Liver (tissue), 9 donors: ENCODE results near the gene GRAMD2A. TPM values are rescaled to one million over a fixed set of nuclear protein-coding genes. Genes with fewer than 3 reads are reported as not detected.

Source experiments
- DNase-seq: peaks from one replicate; pipeline ENCODE4 v3.0.0-alpha.2; 2017; ENCODE audit warnings: low spot score
- H3K27ac ChIP-seq, 2 donors: one replicate each; pipeline ENCODE4 v1.7.0; 2013; ENCODE audit warnings: inconsistent platforms in 2 of 2, low read length in 2 of 2, control low read depth in 1 of 2, low read depth in 1 of 2, mild to moderate bottlenecking in 1 of 2
- H3K27me3 ChIP-seq, 4 donors: one replicate each; pipeline versions ENCODE4 v1.6.1 to v1.7.0; 2013; ENCODE audit warnings: low read length in 3 of 4, inconsistent platforms in 1 of 4, mild to moderate bottlenecking in 1 of 4, moderate library complexity in 1 of 4; ENCODE audit not compliant: control insufficient read depth in 4 of 4, insufficient read depth in 4 of 4
- H3K36me3 ChIP-seq, 4 donors: one replicate each; pipeline versions ENCODE4 v1.6.1 to v1.7.0; 2013; ENCODE audit warnings: low read length in 3 of 4, mild to moderate bottlenecking in 3 of 4, low read depth in 1 of 4, moderate library complexity in 1 of 4; ENCODE audit not compliant: control insufficient read depth in 4 of 4, insufficient read depth in 3 of 4
- H3K4me1 ChIP-seq, 4 donors: one replicate each; pipeline versions ENCODE4 v1.6.1 to v1.7.0; 2013; ENCODE audit warnings: low read length in 3 of 4, mild to moderate bottlenecking in 3 of 4, moderate library complexity in 1 of 4; ENCODE audit not compliant: control insufficient read depth in 4 of 4, insufficient read depth in 4 of 4
- H3K4me3 ChIP-seq, 3 donors: one replicate each; pipeline versions ENCODE4 v1.6.1 to v1.7.0; 2013; ENCODE audit warnings: low read length in 3 of 3, control low read depth in 1 of 3, low read depth in 1 of 3, mild to moderate bottlenecking in 1 of 3
- H3K9ac ChIP-seq, 2 donors: one replicate each; pipeline ENCODE4 v1.7.0; 2013; ENCODE audit warnings: low read length in 2 of 2, mild to moderate bottlenecking in 2 of 2, moderate library complexity in 2 of 2, control low read depth in 1 of 2, low read depth in 1 of 2
- H3K9me3 ChIP-seq, 4 donors: one replicate each; pipeline versions ENCODE4 v1.6.1 to v1.7.0; 2013; ENCODE audit warnings: low read length in 3 of 4; ENCODE audit not compliant: control insufficient read depth in 4 of 4
- CTCF ChIP-seq: fragments of 150-350 bp; IDR thresholded peaks from 2 replicates; pipeline ENCODE4 v1.5.1; 2017; ENCODE audit warnings: improper control_type of control experiment, low read depth, low read length; ENCODE audit not compliant: missing input control
- EGR1 ChIP-seq, 2 donors: IDR thresholded peaks; 2 replicates each; pipeline ENCODE4 v1.6.1; 2016 to 2018; ENCODE audit warnings: antibody characterized with exemption in 2 of 2, low read depth in 2 of 2
- FOXA1 ChIP-seq: IDR thresholded peaks from 2 replicates; pipeline ENCODE4 v1.6.1; 2016; ENCODE audit warnings: antibody characterized with exemption
- FOXA2 ChIP-seq: IDR thresholded peaks from 2 replicates; pipeline ENCODE4 v1.6.1; 2016; ENCODE audit warnings: antibody characterized with exemption
- GABPA ChIP-seq, 2 donors: IDR thresholded peaks in 1 of 2; conservative IDR thresholded peaks in 1 of 2; 2 replicates each; pipeline ENCODE4 v1.6.1; 2016; ENCODE audit warnings: antibody characterized with exemption in 2 of 2, mild to moderate bottlenecking in 1 of 2, moderate library complexity in 1 of 2
- HNF4A ChIP-seq, 2 donors: conservative IDR thresholded peaks; 2 replicates each; pipeline ENCODE4 v1.6.1; 2016; ENCODE audit warnings: antibody characterized with exemption in 2 of 2, mild to moderate bottlenecking in 2 of 2
- HNF4G ChIP-seq: IDR thresholded peaks from 2 replicates; pipeline ENCODE4 v1.6.1; 2016; ENCODE audit warnings: antibody characterized with exemption
- JUND ChIP-seq, 2 donors: IDR thresholded peaks; 2 replicates each; pipeline ENCODE4 v1.6.1; 2016; ENCODE audit warnings: antibody characterized with exemption in 2 of 2
- MAX ChIP-seq: IDR thresholded peaks from 2 replicates; pipeline ENCODE4 v1.6.1; 2016; ENCODE audit warnings: antibody characterized with exemption
- NR2F2 ChIP-seq: IDR thresholded peaks from 2 replicates; pipeline ENCODE4 v1.6.1; 2016; ENCODE audit warnings: antibody characterized with exemption
- RAD21 ChIP-seq, 2 donors: IDR thresholded peaks; 2 replicates each; pipeline ENCODE4 v1.6.1; 2016; ENCODE audit warnings: antibody characterized with exemption in 2 of 2, mild to moderate bottlenecking in 2 of 2
- REST ChIP-seq: IDR thresholded peaks from 2 replicates; pipeline ENCODE4 v1.6.1; 2016; ENCODE audit warnings: antibody characterized with exemption, mild to moderate bottlenecking
- RXRA ChIP-seq, 2 donors: IDR thresholded peaks; 2 replicates each; pipeline ENCODE4 v1.6.1; 2017 to 2018; ENCODE audit warnings: antibody characterized with exemption in 2 of 2, mild to moderate bottlenecking in 1 of 2
- SP1 ChIP-seq: IDR thresholded peaks from 2 replicates; pipeline ENCODE4 v1.6.1; 2018; ENCODE audit warnings: antibody characterized with exemption, mild to moderate bottlenecking
- YY1 ChIP-seq: IDR thresholded peaks from 2 replicates; pipeline ENCODE4 v1.6.1; 2016; ENCODE audit warnings: antibody characterized with exemption, mild to moderate bottlenecking
- WGBS: extraction: QIAGEN DNeasy Blood & Tissue Kit; methylation state at CpG from one replicate; pipeline ENCODE4 v1.1.7; 2013; 5-methylcytosine and 5-hydroxymethylcytosine counted together
- polyA plus RNA-seq, 2 donors: library from polyadenylated mRNA; stranded (reverse) in 1 of 2; unstranded in 1 of 2; fragments of 200-250 nt in 1 of 2; fragments of >200 nt in 1 of 2; fragmentation: Nextera tagmentation in 1 of 2; extraction: Ambion mirVana in 1 of 2; gene quantifications; one replicate each; pipeline versions ENCODE4 v1.2.1 to v1.2.3, GENCODE V29; 2013 to 2015
- total RNA-seq, 2 donors: library from RNA; depleted of rRNA; stranded (reverse); fragments of >200 nt; gene quantifications; one replicate each; pipeline ENCODE4 v1.2.3, GENCODE V29; 2014
- donor health status: healthy.
- donor health status: healthy.
- donor health status: healthy.
- donor health status: healthy.
- donor health status: healthy.

GRAMD2A gene
- total and polyA plus RNA-seq, 4 donors, result not detected

GRCh38 chr15:72197041-72197459 lies 537 bp downstream of the GRAMD2A start:
- no peak for DNase-seq

GRCh38 chr15:72196409-72197040 lies 1.1 kb downstream of the GRAMD2A start:
- Histone ChIP-seq H3K9me3 (no peaks in the 10 kb centered on the region), H3K36me3 (peaks cover 0 to 4% (median 0%) of the 10 kb centered on the region in 4 donors), H3K4me1 (peaks cover 0 to 11% (median 4%) of the 10 kb centered on the region in 4 donors), H3K27me3 (peaks cover 0 to 7% (median 0%) of the 10 kb centered on the region in 4 donors), H3K9ac (no peak overlapping the region), H3K27ac (no peak overlapping the region), H3K4me3 (no peak overlapping the region)
- TF ChIP-seq EGR1 (IDR thresholded peaks at IDR 0.05; ENCODE audit: low read depth in 2 of 2), result no peak
- no peak for TF ChIP-seq SP1
- TF ChIP-seq REST, result no peak
- no peak for TF ChIP-seq FOXA1
- no peak for TF ChIP-seq NR2F2
- TF ChIP-seq RXRA (IDR thresholded peaks at IDR 0.05), result no peak
- no peak for TF ChIP-seq YY1
- no peak for TF ChIP-seq HNF4G
- WGBS, result 62% methylated on average over 13 of the region's 13 CpGs
- no peak for DNase-seq

More at GRCh38 chr15:72197041-72197459, 537 bp downstream of the GRAMD2A start:
- TF ChIP-seq MAX (no peak), GABPA (IDR thresholded peaks at IDR 0.05 in 1 of 2, conservative IDR thresholded peaks at IDR 0.05 in 1 of 2) (no peak), JUND (IDR thresholded peaks at IDR 0.05) (no peak), REST (no peak), RAD21 (IDR thresholded peaks at IDR 0.05) (no peak), FOXA2 (no peak), HNF4A (conservative IDR thresholded peaks at IDR 0.05) (no peak), HNF4G (no peak), CTCF (no peak), YY1 (no peak)
- H3K9me3 ChIP-seq, result no peaks in the 10 kb centered on the region
- no peak overlapping the region for H3K9ac ChIP-seq
- H3K36me3 ChIP-seq, result peaks cover 0 to 4% (median 0%) of the 10 kb centered on the region in 4 donors
- H3K4me3 ChIP-seq, result peak overlapping the region in 1 of 3 donors; percentile 45
- 11% methylated on average over 35 of the region's 35 CpGs for WGBS
- H3K27ac ChIP-seq, result no peak overlapping the region
- peaks cover 0 to 11% (median 4%) of the 10 kb centered on the region in 4 donors for H3K4me1 ChIP-seq
- peaks cover 0 to 7% (median 0%) of the 10 kb centered on the region in 4 donors for H3K27me3 ChIP-seq
